Epithelial cell of proximal tubule (primary cell): ENCODE data around the gene RPS29. TPM values are rescaled to one million over a fixed set of nuclear protein-coding genes. Genes with fewer than 3 reads are reported as not detected.
A peak's percentile ranks its signal among the peaks of the same experiment; 100 is the strongest.

Source experiments
- DNase-seq: peaks from one replicate; pipeline ENCODE4 v3.0.0-alpha.2; 2011; ENCODE audit warnings: low read depth
- H3K4me3 ChIP-seq: 2 replicates; pipeline ENCODE4 v1.5.1; 2011; ENCODE audit warnings: low read depth, mild to moderate bottlenecking, low read length
- total RNA-seq: library from RNA; depleted of rRNA; stranded (reverse); fragments of >200 nt; gene quantifications from 2 replicates; pipeline ENCODE4 v1.2.3, GENCODE V29; 2015
- TF ChIP-seq, protein P1 (sequence below): conservative IDR thresholded peaks from 2 replicates; pipeline ENCODE4 v1.5.1; 2012; ENCODE audit warnings: low read depth, mild to moderate bottlenecking, low read length

The RPS29 gene
- total RNA-seq, 1 donor from 2014 or later, result 17,621 TPM

- TF ChIP-seq, protein P1, sequence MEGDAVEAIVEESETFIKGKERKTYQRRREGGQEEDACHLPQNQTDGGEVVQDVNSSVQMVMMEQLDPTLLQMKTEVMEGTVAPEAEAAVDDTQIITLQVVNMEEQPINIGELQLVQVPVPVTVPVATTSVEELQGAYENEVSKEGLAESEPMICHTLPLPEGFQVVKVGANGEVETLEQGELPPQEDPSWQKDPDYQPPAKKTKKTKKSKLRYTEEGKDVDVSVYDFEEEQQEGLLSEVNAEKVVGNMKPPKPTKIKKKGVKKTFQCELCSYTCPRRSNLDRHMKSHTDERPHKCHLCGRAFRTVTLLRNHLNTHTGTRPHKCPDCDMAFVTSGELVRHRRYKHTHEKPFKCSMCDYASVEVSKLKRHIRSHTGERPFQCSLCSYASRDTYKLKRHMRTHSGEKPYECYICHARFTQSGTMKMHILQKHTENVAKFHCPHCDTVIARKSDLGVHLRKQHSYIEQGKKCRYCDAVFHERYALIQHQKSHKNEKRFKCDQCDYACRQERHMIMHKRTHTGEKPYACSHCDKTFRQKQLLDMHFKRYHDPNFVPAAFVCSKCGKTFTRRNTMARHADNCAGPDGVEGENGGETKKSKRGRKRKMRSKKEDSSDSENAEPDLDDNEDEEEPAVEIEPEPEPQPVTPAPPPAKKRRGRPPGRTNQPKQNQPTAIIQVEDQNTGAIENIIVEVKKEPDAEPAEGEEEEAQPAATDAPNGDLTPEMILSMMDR, result no peak
- no peak for DNase-seq
- H3K4me3 ChIP-seq, result no peak overlapping the region
These were observed 29.6 kb upstream of the RPS29 start for GRCh38 chr14:49615776-49616175.

GRCh38 chr14:49614196-49614595 is 28.0 kb upstream of the RPS29 start:
- TF ChIP-seq, protein P1, result no peak
- no peak overlapping the region for H3K4me3 ChIP-seq
- no peak for DNase-seq

DNA sequence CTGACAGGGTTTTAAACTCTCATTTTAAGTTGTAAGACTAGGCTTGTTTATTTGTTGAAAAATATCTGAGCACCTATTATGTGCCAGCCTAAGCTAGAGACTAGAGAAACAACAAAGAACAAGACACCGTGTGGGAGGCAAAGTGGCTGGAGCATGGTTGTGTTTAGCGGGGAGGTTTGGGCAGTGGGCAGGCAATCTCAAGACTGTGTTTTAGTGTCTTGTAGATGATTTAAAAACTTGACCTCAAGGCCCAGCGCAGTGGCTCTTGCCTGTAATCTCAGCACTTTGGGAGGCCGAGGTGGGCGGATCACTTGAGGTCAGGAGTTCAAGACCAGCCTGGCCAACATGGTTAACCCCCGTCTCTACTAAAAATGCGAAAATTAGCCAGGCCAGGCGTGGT is 26.5 kb upstream of the RPS29 start:
- no peak overlapping the region for H3K4me3 ChIP-seq
- TF ChIP-seq, protein P1, result no peak
- no peak for DNase-seq

GRCh38 chr14:49612251-49612650 is 26.1 kb upstream of the RPS29 start:
- no peak overlapping the region for H3K4me3 ChIP-seq
- TF ChIP-seq, protein P1, result no peak
- DNase-seq, result no peak

DNA sequence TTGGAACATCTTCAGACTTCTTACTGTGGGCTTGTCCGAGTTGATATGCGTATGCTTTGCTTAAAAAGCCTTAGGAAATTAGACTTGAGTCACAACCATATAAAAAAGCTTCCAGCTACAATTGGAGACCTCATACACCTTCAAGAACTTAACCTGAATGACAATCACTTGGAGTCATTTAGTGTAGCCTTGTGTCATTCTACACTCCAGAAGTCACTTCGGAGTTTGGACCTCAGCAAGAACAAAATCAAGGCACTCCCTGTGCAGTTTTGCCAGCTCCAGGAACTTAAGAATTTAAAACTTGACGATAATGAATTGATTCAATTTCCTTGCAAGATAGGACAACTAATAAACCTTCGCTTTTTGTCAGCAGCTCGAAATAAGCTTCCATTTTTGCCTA is 21.4 kb upstream of the RPS29 start:
- no peak for DNase-seq
- H3K4me3 ChIP-seq, result no peak overlapping the region
- TF ChIP-seq, protein P1, result no peak

DNA sequence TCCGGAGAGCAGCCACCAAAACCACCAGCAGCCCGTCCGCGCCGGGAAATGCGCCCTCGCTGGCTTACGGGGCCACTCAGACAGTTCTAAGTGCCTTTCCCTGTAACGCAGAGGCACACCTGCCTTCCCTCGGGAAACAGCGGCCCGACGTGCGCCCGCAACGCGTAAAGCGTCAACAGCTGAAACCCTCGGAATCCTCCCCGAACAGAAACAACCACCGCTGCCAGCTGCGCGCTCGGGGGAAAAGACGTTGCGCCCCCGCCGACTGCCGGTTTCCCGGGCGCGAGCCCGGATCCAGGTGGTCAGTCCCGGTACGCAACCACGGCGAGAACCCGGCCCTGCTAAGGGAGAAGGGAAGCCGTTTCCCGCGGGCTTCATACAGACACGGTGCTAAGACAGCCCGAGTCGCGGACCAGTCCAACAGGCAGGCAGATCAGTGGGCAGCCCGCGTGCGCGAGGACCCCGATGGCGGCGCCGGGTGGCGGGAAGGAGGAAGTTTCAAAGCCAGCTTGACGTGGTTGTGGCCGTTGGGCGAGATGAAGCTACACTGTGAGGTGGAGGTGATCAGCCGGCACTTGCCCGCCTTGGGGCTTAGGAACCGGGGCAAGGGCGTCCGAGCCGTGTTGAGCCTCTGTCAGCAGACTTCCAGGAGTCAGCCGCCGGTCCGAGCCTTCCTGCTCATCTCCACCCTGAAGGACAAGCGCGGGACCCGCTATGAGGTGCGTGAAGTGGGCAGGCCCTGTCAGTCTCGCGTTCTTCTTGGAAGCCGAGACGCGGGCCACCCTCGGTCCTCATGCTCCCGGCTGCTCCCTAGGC is 12.5 kb upstream of the RPS29 start, which contains the start of gene LRR1:
LRR1 (plus strand) TSS at position 456 of the 816 bp plus-strand sequence; CDS start at position 537, 81 bp downstream.
- TF ChIP-seq, protein P1, result no peak
- DNase-seq, result no peak
- H3K4me3 ChIP-seq, result peak within 1 kb of the TSS; percentile 97

GRCh38 chr14:49598189-49598484 is 12.0 kb upstream of the RPS29 start:
- peak overlapping the region; percentile 97 for H3K4me3 ChIP-seq
- no peak for DNase-seq
- TF ChIP-seq, protein P1, result no peak
